ENCODE measurements around the gene BUB1B.

DNA sequence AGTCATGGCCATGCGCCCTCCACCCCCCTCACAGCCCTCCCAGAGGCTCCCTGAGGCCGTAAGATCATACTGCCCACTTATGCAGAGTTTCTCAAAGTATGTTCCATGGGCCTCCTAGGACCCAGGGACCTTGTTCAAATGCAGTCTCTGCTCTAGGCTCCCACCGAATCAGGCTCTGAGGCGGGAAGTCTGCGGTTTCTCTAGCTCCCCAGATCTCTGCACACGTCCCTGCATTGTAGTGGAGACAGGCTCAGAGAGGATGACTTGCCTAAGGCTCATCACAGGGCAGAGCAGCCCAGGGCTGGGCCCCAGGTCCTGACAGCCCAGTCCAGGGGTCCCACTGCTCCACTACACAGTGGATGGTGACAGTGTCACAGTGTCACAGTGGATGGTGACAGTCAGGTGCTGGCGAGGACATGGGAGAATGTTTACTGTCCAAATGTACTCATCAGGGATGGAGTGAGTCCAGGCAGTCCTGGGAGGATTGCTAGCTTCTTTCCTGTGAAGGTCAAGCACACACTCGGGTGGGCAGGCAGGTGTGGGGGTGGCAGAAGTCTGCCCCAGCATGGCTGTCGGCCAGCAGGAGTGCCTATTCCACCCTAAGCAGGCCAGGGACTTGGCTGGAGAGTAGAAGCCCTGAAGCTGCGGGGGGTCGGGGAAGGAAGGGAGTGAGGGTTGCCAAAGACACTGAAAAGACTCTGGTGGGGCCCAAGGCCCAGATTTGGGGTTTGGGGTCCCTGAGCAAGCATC is 109.6 kb downstream of the BUB1B start:
- no peak for TF ChIP-seq CTCF (IDR thresholded peaks at IDR 0.05)
- no peak for TF ChIP-seq POLR2AphosphoS5 (IDR thresholded peaks at IDR 0.05; ENCODE audit: low read depth, low read length)
- no peak for TF ChIP-seq REST (IDR thresholded peaks at IDR 0.05; ENCODE audit: insufficient read depth in 1 of 2, low read depth in 2 of 2, low read length in 1 of 2)
- no peak for TF ChIP-seq SIN3A (IDR thresholded peaks at IDR 0.05; ENCODE audit: borderline replicate concordance, insufficient read depth, low read depth, low read length)
- no peak for TF ChIP-seq TCF7L2 (IDR thresholded peaks at IDR 0.05; ENCODE audit: low read depth, low read length)

All from Panc1 (cell line).